A673 (cell line): ENCODE results near the gene MMP1. TPM values are rescaled to one million over a fixed set of nuclear protein-coding genes. Genes with fewer than 3 reads are reported as not detected.

Source experiments
- BruUV-seq: library from RNA; stranded (reverse); fragments of 400-500 nt; replicated peaks from 2 replicates; lab custom pipeline; 2021; lab: Mats Ljungman, UMichigan
- CTCF ChIA-PET: fragments of 300-600 bp; sonication (Branson Sonifier 250); formaldehyde crosslinking; loops from one replicate; lab custom pipeline; 2022; ENCODE audit warnings: antibody characterized with exemption; lab: Charles Lee
- POLR2A ChIA-PET: fragments of 300-600 bp; sonication (Branson Sonifier 250); formaldehyde crosslinking; loops from one replicate; lab custom pipeline; 2022; ENCODE audit warnings: antibody characterized with exemption; ENCODE audit not compliant: low non-redundant PET; lab: Charles Lee
- DNase-seq: peaks from one replicate; pipeline ENCODE4 v3.0.0-alpha.2; 2015; ENCODE audit warnings: low spot score
- H3K27ac ChIP-seq: fragments of 200-600 bp; sonication (generic); 2 replicates; pipeline ENCODE4 v1.5.1; 2016; ENCODE audit warnings: mixed run types, low read depth, mild to moderate bottlenecking, mixed read lengths, antibody characterized with exemption, low read length; ENCODE audit not compliant: poor library complexity, severe bottlenecking
- H3K27me3 ChIP-seq: fragments of 200-600 bp; sonication (generic); replicated peaks from 2 replicates; pipeline ENCODE4 v1.6.1; 2017; ENCODE audit warnings: mixed run types, low read depth, mild to moderate bottlenecking, mixed read lengths, antibody characterized with exemption, low read length; ENCODE audit not compliant: insufficient read depth, poor library complexity
- H3K36me3 ChIP-seq: fragments of 200-600 bp; sonication (generic); 2 replicates; pipeline ENCODE4 v1.6.1; 2016; ENCODE audit warnings: mixed run types, mild to moderate bottlenecking, mixed read lengths, antibody characterized with exemption, low read length; ENCODE audit not compliant: insufficient read depth, poor library complexity, severe bottlenecking
- H3K4me1 ChIP-seq: fragments of 200-600 bp; sonication (generic); 2 replicates; pipeline ENCODE4 v1.6.1; 2017; ENCODE audit warnings: mixed run types, mild to moderate bottlenecking, mixed read lengths, antibody characterized with exemption, low read length; ENCODE audit not compliant: insufficient read depth, poor library complexity, severe bottlenecking
- H3K4me3 ChIP-seq: fragments of 200-600 bp; sonication (generic); 2 replicates; pipeline ENCODE4 v1.5.1; 2016; ENCODE audit warnings: low read depth, mixed run types, mild to moderate bottlenecking, mixed read lengths, low read length; ENCODE audit not compliant: poor library complexity, severe bottlenecking
- H3K9me3 ChIP-seq: fragments of 200-600 bp; sonication (generic); 2 replicates; pipeline ENCODE4 v1.6.1; 2016; ENCODE audit warnings: mixed run types, low read depth, mild to moderate bottlenecking, mixed read lengths, antibody characterized with exemption, low read length; ENCODE audit not compliant: poor library complexity, severe bottlenecking
- EZH2 ChIP-seq: fragments of 200-600 bp; sonication (generic); IDR thresholded peaks from 2 replicates; pipeline ENCODE4 v1.6.1; 2017; ENCODE audit warnings: borderline replicate concordance, low read depth, mild to moderate bottlenecking, mixed read lengths, antibody characterized with exemption, low read length; ENCODE audit not compliant: poor library complexity, severe bottlenecking
- intact Hi-C: fragments of 100-400 bp; cut with micrococcal nuclease; formaldehyde crosslinking; loops from one replicate; pipeline ENCODE4 v1.10.0; 2022; ENCODE audit not compliant: unreplicated experiment
- total RNA-seq: library from RNA; stranded (reverse); gene quantifications from 2 replicates; pipeline ENCODE4 v1.2.3, GENCODE V29; 2021
- TF ChIP-seq, protein P1 (sequence below): fragments of 300-800, 200-600 bp; sonication (generic); conservative IDR thresholded peaks from 2 replicates; pipeline ENCODE4 v1.5.1; 2017; ENCODE audit warnings: low read depth, mild to moderate bottlenecking, antibody characterized with exemption, low read length, moderate library complexity, mixed read lengths

Gene MMP1
- total RNA-seq, 1 experiment from 2014 or later: 815 TPM

DNA sequence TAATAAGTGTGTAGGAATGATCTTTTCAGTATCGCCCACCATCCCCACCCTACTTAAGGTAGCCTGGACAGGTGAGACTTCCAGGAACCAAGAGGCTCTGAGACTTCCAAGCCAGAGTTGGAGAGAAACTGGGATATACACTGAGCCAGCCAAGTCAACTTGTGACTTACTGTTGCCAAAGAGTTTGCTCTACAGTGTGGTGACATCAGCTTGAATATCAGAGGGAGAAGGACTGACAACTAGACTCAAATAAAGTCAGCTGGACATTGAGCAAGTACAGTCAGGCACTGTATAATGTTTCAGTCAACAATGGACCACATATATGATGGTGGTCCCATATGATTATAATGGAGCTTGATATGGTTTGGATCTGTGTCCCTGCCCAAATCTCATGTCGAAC is 16.3 kb downstream of the MMP1 start:
- DNase-seq: no peak
- Histone ChIP-seq H3K27ac (no peak overlapping the region), H3K36me3 (no peaks in the 10 kb centered on the region), H3K4me3 (no peak overlapping the region), H3K4me1 (peaks cover 18% of the 10 kb centered on the region), H3K27me3 (no peaks in the 10 kb centered on the region), H3K9me3 (no peaks in the 10 kb centered on the region)
- no peak for TF ChIP-seq EZH2
- TF ChIP-seq, protein P1, sequence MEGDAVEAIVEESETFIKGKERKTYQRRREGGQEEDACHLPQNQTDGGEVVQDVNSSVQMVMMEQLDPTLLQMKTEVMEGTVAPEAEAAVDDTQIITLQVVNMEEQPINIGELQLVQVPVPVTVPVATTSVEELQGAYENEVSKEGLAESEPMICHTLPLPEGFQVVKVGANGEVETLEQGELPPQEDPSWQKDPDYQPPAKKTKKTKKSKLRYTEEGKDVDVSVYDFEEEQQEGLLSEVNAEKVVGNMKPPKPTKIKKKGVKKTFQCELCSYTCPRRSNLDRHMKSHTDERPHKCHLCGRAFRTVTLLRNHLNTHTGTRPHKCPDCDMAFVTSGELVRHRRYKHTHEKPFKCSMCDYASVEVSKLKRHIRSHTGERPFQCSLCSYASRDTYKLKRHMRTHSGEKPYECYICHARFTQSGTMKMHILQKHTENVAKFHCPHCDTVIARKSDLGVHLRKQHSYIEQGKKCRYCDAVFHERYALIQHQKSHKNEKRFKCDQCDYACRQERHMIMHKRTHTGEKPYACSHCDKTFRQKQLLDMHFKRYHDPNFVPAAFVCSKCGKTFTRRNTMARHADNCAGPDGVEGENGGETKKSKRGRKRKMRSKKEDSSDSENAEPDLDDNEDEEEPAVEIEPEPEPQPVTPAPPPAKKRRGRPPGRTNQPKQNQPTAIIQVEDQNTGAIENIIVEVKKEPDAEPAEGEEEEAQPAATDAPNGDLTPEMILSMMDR: no peak
- no TSS peak for BruUV-seq
- ChIA-PET CTCF (no interaction called here), POLR2A (no interaction called here)
- intact Hi-C loops: no loop called here

DNA sequence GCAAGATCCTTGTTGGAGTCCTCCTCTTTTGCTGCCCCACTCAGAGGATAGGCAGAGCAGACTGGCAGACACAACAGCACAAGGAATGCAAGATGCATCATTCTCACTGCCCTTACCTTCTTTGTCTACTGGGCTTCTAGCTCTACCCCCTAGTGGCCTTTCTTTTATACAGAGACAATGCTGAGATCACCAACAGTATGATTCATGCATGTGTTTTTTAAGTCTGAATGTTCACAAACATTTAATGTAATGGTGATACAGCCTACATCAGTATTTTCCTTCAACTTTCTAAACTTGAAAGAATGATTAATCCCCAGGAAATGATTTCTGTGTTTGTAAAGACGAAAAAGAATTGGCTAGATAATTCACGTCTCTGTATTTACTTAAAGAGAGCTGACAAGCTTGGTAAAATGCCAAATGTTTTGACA is 17.5 kb downstream of the MMP1 start, which contains the start of gene MMP10:
TSS of gene MMP10 (minus strand) at position 138 of the 428 bp plus-strand sequence. CDS start at position 101, 37 bp downstream.
- no peaks in the 10 kb centered on the region for H3K36me3 ChIP-seq
- no peaks in the 10 kb centered on the region for H3K9me3 ChIP-seq
- CTCF ChIA-PET: interaction anchor here (0.7 kb wide), 1 partner anchor 11 kb away, joined by 3 read pairs; no protein-coding TSS in a partner anchor
- no peaks in the 10 kb centered on the region for H3K27me3 ChIP-seq
- DNase-seq: peak; percentile 89
- TF ChIP-seq, protein P1: peak; percentile 73
- no peak for TF ChIP-seq EZH2
- H3K4me1 ChIP-seq: peaks cover 18% of the 10 kb centered on the region
- H3K27ac ChIP-seq: peak within 1 kb of the TSS; percentile 23
- H3K4me3 ChIP-seq: no peak within 1 kb of the TSS
- intact Hi-C loops: no loop called here
- POLR2A ChIA-PET: no interaction called here
- no TSS peak for BruUV-seq

DNA sequence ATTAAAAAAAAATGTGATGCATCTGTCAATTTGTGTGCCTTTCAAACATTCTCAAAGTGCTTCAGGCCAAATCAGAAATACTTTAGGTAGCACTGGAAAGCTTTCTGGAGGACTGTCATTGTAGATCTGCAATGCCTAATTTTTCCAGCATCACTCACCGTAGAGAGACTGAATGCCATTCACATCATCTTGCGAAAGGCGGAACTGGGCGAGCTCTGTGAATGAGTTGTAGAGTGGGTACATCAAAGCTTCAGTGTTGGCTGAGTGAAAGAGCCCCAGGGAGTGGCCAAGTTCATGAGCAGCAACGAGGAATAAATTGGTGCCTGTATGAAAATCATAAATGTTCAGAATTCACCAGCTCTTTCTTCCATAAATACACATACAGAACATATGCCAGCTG is 21.5 kb downstream of the MMP1 start:
- no TSS peak for BruUV-seq
- no peak overlapping the region for H3K27ac ChIP-seq
- intact Hi-C loops: no loop called here
- POLR2A ChIA-PET: no interaction called here
- no peak for DNase-seq
- H3K4me1 ChIP-seq: peaks cover 19% of the 10 kb centered on the region
- no peak overlapping the region for H3K4me3 ChIP-seq
- CTCF ChIA-PET: no interaction called here
- H3K36me3 ChIP-seq: no peaks in the 10 kb centered on the region
- no peaks in the 10 kb centered on the region for H3K9me3 ChIP-seq
- TF ChIP-seq, protein P1: no peak
- TF ChIP-seq EZH2: no peak
- H3K27me3 ChIP-seq: no peaks in the 10 kb centered on the region
